GM21717 (cell line): ENCODE data around the gene THEM4.
"Not testable (repeated sequence)": the region's sequence is repeated elsewhere in the genome, so short reads cannot be mapped to it uniquely, and the experiment has no call there.

Source experiments
- ATAC-seq: cut with Tn5 transposase; IDR thresholded peaks from one replicate; pipeline ENCODE4 v1.9.1; 2021; ENCODE audit warnings: mild to moderate bottlenecking, moderate library complexity; ENCODE audit not compliant: unreplicated experiment

Gene THEM4

GRCh38 chr1:151860504-151861187 is 48.7 kb downstream of the THEM4 start:
- ATAC-seq, result no peak

DNA sequence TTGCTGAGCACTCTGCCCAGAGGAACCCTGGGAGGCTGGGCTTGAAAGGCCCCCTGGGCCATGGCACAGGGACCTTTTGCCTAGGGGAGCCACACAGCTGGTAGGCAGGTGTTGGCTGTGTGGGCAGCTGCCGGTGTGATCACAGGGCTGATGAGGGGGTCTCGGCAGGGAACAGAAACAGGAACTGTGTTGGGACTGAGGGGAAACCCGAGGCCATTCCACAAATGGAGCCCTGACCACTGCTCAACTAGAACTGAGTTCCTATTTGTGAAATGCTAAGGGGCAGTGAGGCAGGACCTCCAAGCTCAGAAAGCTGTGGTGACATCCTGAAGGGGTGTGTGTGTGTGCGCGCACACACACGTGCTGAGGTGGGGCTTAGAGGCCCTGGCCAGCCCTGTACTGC is 49.4 kb downstream of the THEM4 start:
- ATAC-seq, result no peak

- ATAC-seq, result no peak
These were observed 50.2 kb downstream of the THEM4 start for GRCh38 chr1:151858886-151859665.

DNA sequence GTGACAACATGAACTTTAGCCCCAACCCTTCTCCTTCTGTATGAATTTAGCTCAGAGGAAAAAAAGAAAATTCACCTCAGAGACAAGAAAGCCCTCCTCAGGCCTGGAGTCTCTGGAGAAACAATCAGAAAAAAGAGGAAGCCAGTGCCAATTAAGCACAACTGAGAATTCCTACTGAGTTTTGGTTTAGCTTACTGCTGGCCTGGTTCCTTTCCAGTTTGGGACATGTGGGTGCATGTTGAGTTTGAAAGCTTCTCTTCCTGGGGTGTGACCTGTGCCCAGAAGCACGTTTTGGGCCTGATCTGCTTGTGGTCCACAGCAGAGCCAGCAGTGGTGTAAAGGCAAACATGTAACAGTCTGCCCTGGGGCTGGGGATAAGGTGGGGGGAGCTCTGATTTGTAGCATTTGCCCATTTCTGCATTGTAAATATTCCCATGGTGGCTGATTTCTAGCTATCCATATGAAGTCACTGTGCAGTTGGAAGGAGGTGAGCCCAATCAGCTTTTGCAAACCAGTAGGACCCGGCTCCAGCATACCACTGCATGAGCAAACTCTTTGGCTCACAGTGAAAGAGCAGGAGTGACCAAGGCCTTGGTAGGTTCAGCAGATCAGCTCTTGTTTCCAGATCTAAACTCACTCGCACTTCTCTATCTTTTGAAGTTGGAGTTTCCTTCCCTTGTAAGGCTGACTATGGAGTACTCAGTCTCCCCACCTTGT is 51.1 kb downstream of the THEM4 start:
- no peak for ATAC-seq

DNA sequence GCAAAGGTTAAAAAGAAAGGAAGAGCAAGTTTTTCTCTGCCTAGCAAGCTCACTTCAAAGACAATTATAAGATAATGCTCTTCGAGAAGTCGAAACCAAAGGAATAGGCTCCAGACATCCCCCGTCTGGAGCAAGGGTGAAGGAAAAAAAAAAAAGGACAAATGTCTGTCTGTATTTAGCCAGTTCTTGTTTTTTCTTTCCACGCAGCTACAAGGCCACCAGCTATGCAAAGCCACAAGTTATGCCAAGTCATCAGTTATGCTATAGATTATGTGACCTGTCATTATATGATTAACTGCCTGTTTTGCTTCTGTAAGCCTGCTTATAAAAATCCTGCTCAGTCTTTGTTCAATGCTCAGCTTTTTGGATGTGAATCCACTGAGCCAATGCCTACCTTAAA is 53.4 kb downstream of the THEM4 start:
- no peak for ATAC-seq

- not testable (repeated sequence) for ATAC-seq
These were observed 53.8 kb downstream of the THEM4 start for GRCh38 chr1:151855516-151855915.

- no peak for ATAC-seq
These were observed 54.7 kb downstream of the THEM4 start for GRCh38 chr1:151854658-151855057.

DNA sequence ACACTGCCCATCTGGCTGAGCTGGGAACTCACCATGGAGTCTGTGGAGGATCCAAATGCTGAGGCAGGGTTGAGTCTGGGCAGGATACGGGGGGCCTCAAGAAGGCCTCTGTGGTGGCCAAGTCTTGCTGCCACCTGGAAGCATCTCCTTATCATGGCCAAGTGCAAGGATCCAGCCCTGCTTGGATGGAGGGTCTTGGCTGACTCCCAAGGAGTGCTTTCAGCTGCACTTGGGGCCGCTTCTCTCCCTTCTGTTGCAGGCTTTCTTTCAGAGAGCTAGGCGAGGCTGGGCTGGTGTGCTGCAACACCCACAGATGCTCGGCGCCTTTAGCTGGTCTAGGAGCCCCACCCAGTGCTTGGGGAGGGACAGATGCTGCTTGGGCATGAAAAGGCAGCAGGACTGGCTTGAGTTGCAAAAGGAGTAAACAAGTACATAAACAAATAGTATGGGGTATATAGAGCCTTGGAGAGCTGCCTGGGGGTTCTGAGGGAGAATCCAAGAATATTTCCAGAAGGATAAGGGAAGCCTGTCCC is 55.8 kb downstream of the THEM4 start, which contains the start of gene THEM5:
Gene THEM5 (minus strand): TSS at position 302 of the 533 bp plus-strand sequence. CDS start 147 bp downstream, at position 155.
- no peak for ATAC-seq

- no peak for ATAC-seq
These were observed 56.6 kb downstream of the THEM4 start for GRCh38 chr1:151852733-151853132.

- no peak for ATAC-seq
These were observed 57.4 kb downstream of the THEM4 start for GRCh38 chr1:151851886-151852285.

GRCh38 chr1:151849871-151850270 is 59.4 kb downstream of the THEM4 start:
- ATAC-seq, result no peak

- ATAC-seq, result no peak
These were observed 60.2 kb downstream of the THEM4 start for GRCh38 chr1:151849126-151849525.

GRCh38 chr1:151847867-151848596 is 61.3 kb downstream of the THEM4 start:
- no peak for ATAC-seq

DNA sequence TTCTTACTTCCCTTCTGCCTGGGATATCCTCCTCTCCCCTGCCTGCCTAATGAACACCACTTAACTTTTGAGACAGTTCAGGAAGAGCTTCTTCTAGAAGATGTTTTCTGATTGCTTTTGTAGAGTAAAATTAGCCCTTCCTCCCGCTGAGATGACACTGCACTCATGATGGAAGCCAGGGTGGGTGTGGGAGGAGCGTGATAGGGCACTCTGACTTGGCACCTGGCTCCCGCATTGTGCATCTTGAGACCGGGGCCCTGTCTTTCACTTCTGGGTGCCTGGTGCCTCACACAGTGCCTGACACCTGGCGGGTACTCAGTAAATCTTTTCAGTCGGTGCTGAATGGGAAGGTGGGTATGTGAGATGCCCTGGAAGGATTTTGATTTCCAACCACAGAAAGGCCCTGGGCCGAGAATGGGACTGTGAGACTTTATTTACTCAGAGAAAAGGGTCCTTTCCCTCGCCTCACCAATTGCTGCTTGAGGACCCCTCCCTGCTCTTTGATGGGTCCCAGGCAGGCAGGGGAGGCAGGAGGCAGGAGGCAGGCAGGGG is 62.5 kb downstream of the THEM4 start:
- ATAC-seq, result no peak

DNA sequence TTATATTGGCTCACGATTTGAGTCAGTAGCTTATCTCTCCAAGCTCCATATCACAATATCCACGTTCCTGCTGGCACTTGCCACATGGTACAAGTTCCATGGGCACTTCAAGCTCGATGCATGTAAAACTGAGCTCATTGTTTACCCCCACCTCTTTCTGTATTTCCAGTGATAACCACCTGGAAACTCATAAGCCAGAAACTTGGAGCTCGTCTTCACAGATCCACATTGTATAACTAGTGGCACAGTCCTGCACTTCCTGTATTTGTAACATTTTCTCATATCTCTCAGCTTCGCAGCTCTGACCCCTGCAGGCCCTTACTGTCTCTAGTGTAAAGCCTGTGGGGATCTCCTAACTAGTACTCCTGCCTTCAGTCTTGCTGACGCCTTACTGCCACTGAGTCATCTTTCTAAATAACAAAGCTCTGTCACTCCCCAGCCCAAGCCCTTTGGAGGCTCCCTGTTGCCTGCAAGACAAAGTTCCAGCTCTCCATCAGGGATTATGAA is 63.2 kb downstream of the THEM4 start:
- no peak for ATAC-seq

DNA sequence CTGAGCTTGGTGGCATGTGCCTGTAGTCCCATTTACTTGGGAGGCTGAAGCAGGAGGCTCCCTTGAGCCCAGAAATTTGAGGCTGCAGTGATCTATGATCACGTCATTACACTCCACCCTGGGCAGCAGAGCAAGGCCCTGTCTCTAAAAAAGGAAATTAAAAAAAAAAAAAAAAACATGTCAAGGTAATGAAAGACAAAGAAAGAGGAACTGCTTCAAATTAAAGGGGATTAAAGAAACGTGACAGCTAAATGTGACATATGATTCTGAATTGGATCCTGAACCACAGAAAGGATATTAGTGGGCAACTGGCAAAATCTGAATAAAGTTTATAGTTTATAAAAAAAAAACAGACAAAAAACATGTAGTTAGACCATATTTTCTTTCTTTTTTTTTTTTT is 65.9 kb downstream of the THEM4 start:
- ATAC-seq, result no peak

DNA sequence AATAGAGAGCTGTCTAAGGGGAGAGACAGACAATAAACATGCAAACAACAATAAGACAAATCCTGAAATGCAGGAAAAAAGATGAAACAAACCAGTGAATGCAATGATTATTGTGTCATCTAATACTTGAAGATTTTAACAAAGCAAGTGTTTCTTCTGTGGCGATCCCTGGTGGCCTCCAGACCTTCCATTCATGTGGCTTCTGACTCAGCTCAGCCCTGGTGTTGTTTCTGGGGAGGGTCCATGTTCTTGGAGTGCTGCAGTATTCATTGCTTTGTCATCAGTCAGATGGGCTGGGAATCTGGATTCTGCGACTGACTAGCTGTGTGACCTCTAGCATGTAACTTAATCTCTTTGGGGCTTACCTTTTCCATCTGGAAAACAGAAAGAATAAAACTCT is 68.2 kb downstream of the THEM4 start:
- ATAC-seq, result no peak

GRCh38 chr1:151840421-151840820 is 68.9 kb downstream of the THEM4 start:
- no peak for ATAC-seq

DNA sequence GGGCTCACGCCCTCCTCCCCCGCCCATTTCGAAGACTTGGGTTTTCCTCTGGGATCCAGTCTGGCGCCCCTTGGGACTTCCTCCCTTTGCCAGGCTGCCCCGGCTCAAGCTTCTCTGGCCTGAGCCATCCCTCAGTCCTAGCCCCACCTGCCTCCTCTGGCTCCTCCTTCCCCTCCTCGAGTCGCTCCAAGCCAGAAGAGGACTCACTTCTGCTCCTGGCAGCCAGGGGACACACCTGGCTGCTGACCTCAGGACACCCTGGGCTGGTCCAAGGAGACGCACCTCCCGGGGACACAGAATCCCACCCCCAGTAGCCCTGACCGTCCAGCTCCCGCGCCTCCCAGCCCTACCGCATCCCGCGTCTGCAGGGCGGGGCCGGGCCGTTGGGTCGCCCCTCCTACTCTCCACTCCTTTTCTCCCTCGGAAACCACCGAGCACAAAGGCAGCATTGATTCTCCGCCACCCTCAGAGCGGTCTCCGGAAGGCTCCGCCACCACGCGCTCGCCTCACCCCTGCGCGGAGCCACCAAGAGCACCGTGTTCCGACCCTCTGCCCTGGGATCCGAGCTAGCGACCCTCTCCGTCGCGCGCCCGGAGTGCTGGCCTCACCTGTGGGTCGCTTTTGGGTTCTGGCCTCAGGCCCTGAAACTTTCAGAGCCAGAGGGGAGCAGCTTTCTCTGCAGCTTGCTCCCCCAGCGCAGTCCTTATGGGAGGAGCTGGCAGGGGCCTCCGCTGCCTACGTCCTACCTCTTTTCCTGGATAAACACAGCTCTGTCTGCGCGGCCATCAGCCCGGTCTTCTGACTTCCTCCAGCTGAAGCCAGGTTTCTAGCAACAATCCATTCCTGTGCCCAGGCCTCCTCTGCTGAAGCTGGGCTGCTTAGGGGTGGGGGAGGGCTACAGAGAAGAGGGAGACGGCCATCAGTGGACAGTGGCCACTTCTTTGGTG is 69.6 kb downstream of the THEM4 start, which contains the start of gene C2CD4D:
Gene C2CD4D (minus strand): TSS at position 364 of the 947 bp plus-strand sequence. CDS start 831 bp downstream, outside the sequence.
- ATAC-seq, result no peak
